ENCODE results near the gene VRK3. TPM values are rescaled to one million over a fixed set of nuclear protein-coding genes. Genes with fewer than 3 reads are reported as not detected.
A peak's percentile ranks its signal among the peaks of the same experiment; 100 is the strongest.

Gene VRK3
- total and polyA plus RNA-seq, 2 donors (not counting 1 experiment from before 2014, with no cell fraction given): 58.5 to 123 TPM

GRCh38 chr19:49977076-49977475 lies 48.1 kb downstream of the VRK3 start:
- no peak overlapping the region for H3K27ac ChIP-seq (ENCODE audit: low read length in 2 of 2)
- H3K4me3 ChIP-seq (ENCODE audit: control extremely low read depth in 1 of 5, extremely low read depth in 1 of 5, insufficient read depth in 1 of 5, low read depth in 2 of 5, low read length in 4 of 5): no peak overlapping the region
- ChIA-PET CTCF (interaction anchor here (0.6 kb wide), 1 partner anchor 302 kb away, joined by 3 read pairs; no protein-coding TSS in a partner anchor), POLR2A (no interaction called here)
- Mint-ChIP-seq H3K27me3 (no peaks in the 10 kb centered on the region), H3K27ac (no peak overlapping the region), H3K9me3 (ENCODE audit: insufficient read depth) (no peaks in the 10 kb centered on the region), H3K4me3 (no peak overlapping the region), H3K4me1 (no peaks in the 10 kb centered on the region)
- H2AFZ ChIP-seq (ENCODE audit: insufficient read depth, low read depth, low read length, poor library complexity, severe bottlenecking): no peak overlapping the region
- TF ChIP-seq EZH2 (IDR thresholded peaks at IDR 0.05; ENCODE audit: borderline replicate concordance, insufficient read depth, low read depth, low read length, poor library complexity, severe bottlenecking) (no peak), CTCF (IDR thresholded peaks at IDR 0.05) (no peak)
- DNase-seq: no peak
- H3K4me1 ChIP-seq (ENCODE audit: control insufficient read depth in 2 of 2, insufficient read depth in 2 of 2, low read length in 2 of 2): no peaks in the 10 kb centered on the region
- WGBS (ENCODE audit: insufficient coverage): 97% methylated on average over 13 of the region's 13 CpGs
- H3K27me3 ChIP-seq (replicated peaks in 1 of 4; ENCODE audit: control extremely low read depth in 1 of 4, control insufficient read depth in 3 of 4, insufficient read depth in 4 of 4, low read length in 3 of 4): no peaks in the 10 kb centered on the region
- no peaks in the 10 kb centered on the region for H4K20me1 ChIP-seq (ENCODE audit: control insufficient read depth, insufficient read depth, low read length, poor library complexity, severe bottlenecking)
- no peak for ATAC-seq (ENCODE audit: low read depth)
- H3K79me2 ChIP-seq (ENCODE audit: control insufficient read depth, insufficient read depth, low read length): no peaks in the 10 kb centered on the region
- intact Hi-C loops (cut with micrococcal nuclease): no loop called here
- peaks cover 2 to 36% of the 10 kb centered on the region in 2 experiments for H3K36me3 ChIP-seq (replicated peaks in 1 of 2; ENCODE audit: control extremely low read depth in 1 of 2, control insufficient read depth in 1 of 2, extremely low read depth in 1 of 2, insufficient read depth in 2 of 2, low read length in 1 of 2)
- no peak overlapping the region for H3K4me2 ChIP-seq (replicated peaks; ENCODE audit: low read depth, low read length, poor library complexity, severe bottlenecking)
- H3K9ac ChIP-seq (ENCODE audit: low read length): no peak overlapping the region
- no peaks in the 10 kb centered on the region for H3K9me3 ChIP-seq (ENCODE audit: control extremely low read depth in 1 of 3, control insufficient read depth in 2 of 3, insufficient read depth in 1 of 3, low read length in 2 of 3)

DNA sequence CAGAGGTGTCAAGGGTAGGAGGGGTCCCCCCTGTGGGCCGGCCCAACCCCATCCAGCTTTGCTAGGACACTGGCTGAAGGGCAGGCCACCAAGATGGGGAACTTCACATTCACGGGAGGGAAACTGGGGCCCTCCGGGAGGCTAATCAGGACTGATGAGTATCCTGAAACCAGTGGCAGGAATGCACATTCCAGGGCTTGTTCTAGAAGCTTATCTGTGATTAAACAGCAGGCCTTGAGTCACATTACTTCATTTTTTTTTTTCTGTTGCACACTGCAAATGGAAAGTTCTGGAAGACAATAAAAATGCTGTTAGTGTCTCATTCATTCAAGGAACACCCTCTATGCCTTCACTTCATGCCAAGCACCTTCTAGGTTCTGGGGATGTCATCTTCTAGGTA lies 48.7 kb downstream of the VRK3 start:
- ChIA-PET CTCF (no interaction called here), POLR2A (no interaction called here)
- Histone ChIP-seq H3K4me3 (ENCODE audit: control extremely low read depth in 1 of 5, extremely low read depth in 1 of 5, insufficient read depth in 1 of 5, low read depth in 2 of 5, low read length in 4 of 5) (no peak overlapping the region), H3K4me1 (ENCODE audit: control insufficient read depth in 2 of 2, insufficient read depth in 2 of 2, low read length in 2 of 2) (no peaks in the 10 kb centered on the region), H3K9ac (ENCODE audit: low read length) (no peak overlapping the region), H3K27ac (ENCODE audit: low read length in 2 of 2) (no peak overlapping the region), H3K27me3 (replicated peaks in 1 of 4; ENCODE audit: control extremely low read depth in 1 of 4, control insufficient read depth in 3 of 4, insufficient read depth in 4 of 4, low read length in 3 of 4) (no peaks in the 10 kb centered on the region), H3K9me3 (ENCODE audit: control extremely low read depth in 1 of 3, control insufficient read depth in 2 of 3, insufficient read depth in 1 of 3, low read length in 2 of 3) (no peaks in the 10 kb centered on the region), H3K36me3 (replicated peaks in 1 of 2; ENCODE audit: control extremely low read depth in 1 of 2, control insufficient read depth in 1 of 2, extremely low read depth in 1 of 2, insufficient read depth in 2 of 2, low read length in 1 of 2) (peaks cover 2 to 31% of the 10 kb centered on the region in 2 experiments), H2AFZ (ENCODE audit: insufficient read depth, low read depth, low read length, poor library complexity, severe bottlenecking) (no peak overlapping the region), H4K20me1 (ENCODE audit: control insufficient read depth, insufficient read depth, low read length, poor library complexity, severe bottlenecking) (no peaks in the 10 kb centered on the region), H3K4me2 (replicated peaks; ENCODE audit: low read depth, low read length, poor library complexity, severe bottlenecking) (no peak overlapping the region), H3K79me2 (ENCODE audit: control insufficient read depth, insufficient read depth, low read length) (no peaks in the 10 kb centered on the region)
- Mint-ChIP-seq H3K27ac (peak overlapping the region; percentile 10), H3K9me3 (ENCODE audit: insufficient read depth) (no peaks in the 10 kb centered on the region), H3K4me3 (no peak overlapping the region), H3K4me1 (no peaks in the 10 kb centered on the region), H3K27me3 (no peaks in the 10 kb centered on the region)
- TF ChIP-seq EZH2 (IDR thresholded peaks at IDR 0.05; ENCODE audit: borderline replicate concordance, insufficient read depth, low read depth, low read length, poor library complexity, severe bottlenecking): no peak
- no peak for TF ChIP-seq CTCF (IDR thresholded peaks at IDR 0.05)
- intact Hi-C loops (cut with micrococcal nuclease): no loop called here
- ATAC-seq (ENCODE audit: low read depth) (no peak), DNase-seq (no peak)
- 97% methylated on average over 3 of the region's 3 CpGs for WGBS (ENCODE audit: insufficient coverage)
